ENCODE measurements around the gene KCTD1.

The KCTD1 gene

GRCh38 chr18:26470011-26470637, 78.2 kb downstream of the KCTD1 start:
- TF ChIP-seq EZH2phosphoT487 (IDR thresholded peaks at IDR 0.05; ENCODE audit: borderline replicate concordance): no peak
- TF ChIP-seq, protein P1, sequence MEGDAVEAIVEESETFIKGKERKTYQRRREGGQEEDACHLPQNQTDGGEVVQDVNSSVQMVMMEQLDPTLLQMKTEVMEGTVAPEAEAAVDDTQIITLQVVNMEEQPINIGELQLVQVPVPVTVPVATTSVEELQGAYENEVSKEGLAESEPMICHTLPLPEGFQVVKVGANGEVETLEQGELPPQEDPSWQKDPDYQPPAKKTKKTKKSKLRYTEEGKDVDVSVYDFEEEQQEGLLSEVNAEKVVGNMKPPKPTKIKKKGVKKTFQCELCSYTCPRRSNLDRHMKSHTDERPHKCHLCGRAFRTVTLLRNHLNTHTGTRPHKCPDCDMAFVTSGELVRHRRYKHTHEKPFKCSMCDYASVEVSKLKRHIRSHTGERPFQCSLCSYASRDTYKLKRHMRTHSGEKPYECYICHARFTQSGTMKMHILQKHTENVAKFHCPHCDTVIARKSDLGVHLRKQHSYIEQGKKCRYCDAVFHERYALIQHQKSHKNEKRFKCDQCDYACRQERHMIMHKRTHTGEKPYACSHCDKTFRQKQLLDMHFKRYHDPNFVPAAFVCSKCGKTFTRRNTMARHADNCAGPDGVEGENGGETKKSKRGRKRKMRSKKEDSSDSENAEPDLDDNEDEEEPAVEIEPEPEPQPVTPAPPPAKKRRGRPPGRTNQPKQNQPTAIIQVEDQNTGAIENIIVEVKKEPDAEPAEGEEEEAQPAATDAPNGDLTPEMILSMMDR (conservative IDR thresholded peaks at IDR 0.05; ENCODE audit: low read length): no peak
- Histone ChIP-seq H3K4me1 (ENCODE audit: insufficient read depth, low read length, poor library complexity, severe bottlenecking) (no peaks in the 10 kb centered on the region), H3K27me3 (ENCODE audit: insufficient read depth, low read length, poor library complexity, severe bottlenecking) (no peaks in the 10 kb centered on the region), H3K4me2 (ENCODE audit: low read depth, low read length, poor library complexity, severe bottlenecking) (no peak overlapping the region), H3K9me2 (replicated peaks; ENCODE audit: low read depth, low read length) (no peaks in the 10 kb centered on the region), H4K20me1 (ENCODE audit: insufficient read depth, low read length, poor library complexity, severe bottlenecking) (no peaks in the 10 kb centered on the region), H3K9ac (ENCODE audit: low read depth, low read length, poor library complexity, severe bottlenecking) (no peak overlapping the region), H2AFZ (ENCODE audit: low read length) (no peak overlapping the region), H3F3A (ENCODE audit: low read depth) (no peaks in the 10 kb centered on the region), H3K79me2 (ENCODE audit: insufficient read depth, low read length) (no peaks in the 10 kb centered on the region), H3K36me3 (ENCODE audit: insufficient read depth, low read length) (peaks cover 4% of the 10 kb centered on the region; the same call in 1 of the 2 replicates), H3K9me3 (ENCODE audit: insufficient read depth, low read depth, low read length) (no peaks in the 10 kb centered on the region), H3K4me3 (ENCODE audit: low read length, poor library complexity, severe bottlenecking) (no peak overlapping the region)

DNA sequence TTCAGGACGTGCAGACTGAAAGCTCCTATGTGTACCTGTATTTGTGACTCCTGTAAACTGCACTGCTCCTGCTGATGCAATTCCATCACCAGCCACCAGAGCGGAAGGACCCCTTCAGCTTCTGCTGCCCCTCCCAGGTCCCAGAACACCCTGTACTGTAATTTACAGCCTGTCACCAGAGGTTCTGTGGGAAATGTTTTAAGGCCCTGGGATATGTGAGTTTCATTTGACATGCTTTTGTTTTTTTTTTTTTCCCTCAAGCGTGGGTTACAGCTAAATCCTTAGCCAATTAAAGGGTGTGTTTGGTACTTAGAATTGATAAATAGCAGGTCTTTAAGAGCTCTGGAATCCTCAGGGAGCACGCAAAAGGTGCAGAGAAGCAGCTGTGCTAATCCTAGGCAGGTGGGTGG, 79.4 kb downstream of the KCTD1 start:
- H3K4me2 ChIP-seq (ENCODE audit: low read depth, low read length, poor library complexity, severe bottlenecking): no peak overlapping the region
- H3K9ac ChIP-seq (ENCODE audit: low read depth, low read length, poor library complexity, severe bottlenecking): no peak overlapping the region
- TF ChIP-seq, protein P1 (conservative IDR thresholded peaks at IDR 0.05; ENCODE audit: low read length): peak; percentile 71
- no peak for TF ChIP-seq EZH2phosphoT487 (IDR thresholded peaks at IDR 0.05; ENCODE audit: borderline replicate concordance)
- no peaks in the 10 kb centered on the region for H3K79me2 ChIP-seq (ENCODE audit: insufficient read depth, low read length)
- H3K9me3 ChIP-seq (ENCODE audit: insufficient read depth, low read depth, low read length): no peaks in the 10 kb centered on the region
- H3F3A ChIP-seq (ENCODE audit: low read depth): no peaks in the 10 kb centered on the region
- no peaks in the 10 kb centered on the region for H3K9me2 ChIP-seq (replicated peaks; ENCODE audit: low read depth, low read length)
- H3K4me3 ChIP-seq (ENCODE audit: low read length, poor library complexity, severe bottlenecking): no peak overlapping the region
- no peaks in the 10 kb centered on the region for H4K20me1 ChIP-seq (ENCODE audit: insufficient read depth, low read length, poor library complexity, severe bottlenecking)
- H3K27me3 ChIP-seq (ENCODE audit: insufficient read depth, low read length, poor library complexity, severe bottlenecking): no peaks in the 10 kb centered on the region
- H3K4me1 ChIP-seq (ENCODE audit: insufficient read depth, low read length, poor library complexity, severe bottlenecking): no peaks in the 10 kb centered on the region
- H3K36me3 ChIP-seq (ENCODE audit: insufficient read depth, low read length): no peaks in the 10 kb centered on the region
- no peak overlapping the region for H2AFZ ChIP-seq (ENCODE audit: low read length)

- Histone ChIP-seq H2AFZ (ENCODE audit: low read length) (no peak overlapping the region), H3K9me3 (ENCODE audit: insufficient read depth, low read depth, low read length) (no peaks in the 10 kb centered on the region), H3K4me1 (ENCODE audit: insufficient read depth, low read length, poor library complexity, severe bottlenecking) (no peaks in the 10 kb centered on the region), H3K36me3 (ENCODE audit: insufficient read depth, low read length) (no peaks in the 10 kb centered on the region), H3K79me2 (ENCODE audit: insufficient read depth, low read length) (no peaks in the 10 kb centered on the region), H3K4me3 (ENCODE audit: low read length, poor library complexity, severe bottlenecking) (no peak overlapping the region), H3K27me3 (ENCODE audit: insufficient read depth, low read length, poor library complexity, severe bottlenecking) (no peaks in the 10 kb centered on the region), H3K9me2 (replicated peaks; ENCODE audit: low read depth, low read length) (no peaks in the 10 kb centered on the region), H3K4me2 (ENCODE audit: low read depth, low read length, poor library complexity, severe bottlenecking) (no peak overlapping the region), H3K9ac (ENCODE audit: low read depth, low read length, poor library complexity, severe bottlenecking) (no peak overlapping the region), H4K20me1 (ENCODE audit: insufficient read depth, low read length, poor library complexity, severe bottlenecking) (no peaks in the 10 kb centered on the region), H3F3A (ENCODE audit: low read depth) (no peaks in the 10 kb centered on the region)
- TF ChIP-seq EZH2phosphoT487 (IDR thresholded peaks at IDR 0.05; ENCODE audit: borderline replicate concordance): no peak
- TF ChIP-seq, protein P1 (conservative IDR thresholded peaks at IDR 0.05; ENCODE audit: low read length): no peak
These were observed 82.3 kb downstream of the KCTD1 start for GRCh38 chr18:26466026-26466425.
